Measurements from ENCODE around the gene FN3K. TPM values are rescaled to one million over a fixed set of nuclear protein-coding genes. Genes with fewer than 3 reads are reported as not detected.

Gene FN3K
- total RNA-seq, 1 donor from 2014 or later = 4.0 TPM

Other genes with a start within 250 kb of the FN3K start
- gene FOXK2, start 215.9 kb upstream of the FN3K start, total RNA-seq = 92.9 and 95.2 TPM in 2 replicates
- gene WDR45B, start 87.2 kb upstream of the FN3K start, total RNA-seq = 63.1 and 66.9 TPM in 2 replicates
- 4.8 and 5.4 TPM in 2 replicates for gene RAB40B, start 36.9 kb upstream of the FN3K start, total RNA-seq
- 39.6 and 42.3 TPM in 2 replicates for gene FN3KRP, start 18.9 kb upstream of the FN3K start, total RNA-seq
- gene TBCD, start 16.4 kb downstream of the FN3K start, total RNA-seq = 120 and 125 TPM in 2 replicates
- not detected in 2 replicates for gene ZNF750, start 104.4 kb downstream of the FN3K start, total RNA-seq